HG02588 (cell line): ENCODE data around the gene PARD3.

Source experiments
- ATAC-seq: cut with Tn5 transposase; IDR thresholded peaks from one replicate; pipeline ENCODE4 v1.9.1; 2021; ENCODE audit warnings: mild to moderate bottlenecking, moderate library complexity; ENCODE audit not compliant: unreplicated experiment

PARD3 gene

GRCh38 chr10:34213193-34213804 is 601.8 kb downstream of the PARD3 start:
- ATAC-seq = no peak

GRCh38 chr10:34207343-34207742 is 607.8 kb downstream of the PARD3 start:
- ATAC-seq = no peak

GRCh38 chr10:34206935-34207268 is 608.2 kb downstream of the PARD3 start:
- ATAC-seq = no peak

GRCh38 chr10:34206078-34206934 is 608.8 kb downstream of the PARD3 start:
- no peak for ATAC-seq

GRCh38 chr10:34205452-34205851 is 609.6 kb downstream of the PARD3 start:
- ATAC-seq = no peak

GRCh38 chr10:34203966-34204630 is 611.0 kb downstream of the PARD3 start:
- ATAC-seq = no peak

GRCh38 chr10:34200355-34200901 is 614.7 kb downstream of the PARD3 start:
- ATAC-seq = no peak

GRCh38 chr10:34198953-34199352 is 616.1 kb downstream of the PARD3 start:
- ATAC-seq = no peak

- no peak for ATAC-seq
Measured at GRCh38 chr10:34196058-34196433, 619.0 kb downstream of the PARD3 start.

- ATAC-seq = no peak
Measured at GRCh38 chr10:34195364-34196057, 619.6 kb downstream of the PARD3 start.

- ATAC-seq = no peak
Measured at GRCh38 chr10:34193931-34194626, 621.0 kb downstream of the PARD3 start.

- no peak for ATAC-seq
Measured at GRCh38 chr10:34192646-34193045, 622.5 kb downstream of the PARD3 start.

- no peak for ATAC-seq
Measured at GRCh38 chr10:34191406-34191805, 623.7 kb downstream of the PARD3 start.

- no peak for ATAC-seq
Measured at GRCh38 chr10:34190580-34190979, 624.5 kb downstream of the PARD3 start.

- ATAC-seq = no peak
Measured at GRCh38 chr10:34189830-34190229, 625.3 kb downstream of the PARD3 start.

- ATAC-seq = no peak
Measured at GRCh38 chr10:34188221-34188620, 626.9 kb downstream of the PARD3 start.

GRCh38 chr10:34187201-34187600 is 627.9 kb downstream of the PARD3 start:
- no peak for ATAC-seq

- ATAC-seq = no peak
Measured at GRCh38 chr10:34186745-34187144, 628.4 kb downstream of the PARD3 start.

GRCh38 chr10:34185998-34186397 is 629.1 kb downstream of the PARD3 start:
- no peak for ATAC-seq

- no peak for ATAC-seq
Measured at GRCh38 chr10:34184939-34185386, 630.1 kb downstream of the PARD3 start.
